DLD1 (cell line): ENCODE measurements around the gene G3BP2.
"Not testable (repeated sequence)": the region's sequence is repeated elsewhere in the genome, so short reads cannot be mapped to it uniquely, and the experiment has no call there.

Source experiments
- in situ Hi-C: cut with HindIII; loops from 2 replicates; pipeline ENCODE4 v1.10.0; 2017; ENCODE audit warnings: low sequenced_read_pairs

Gene G3BP2

DNA sequence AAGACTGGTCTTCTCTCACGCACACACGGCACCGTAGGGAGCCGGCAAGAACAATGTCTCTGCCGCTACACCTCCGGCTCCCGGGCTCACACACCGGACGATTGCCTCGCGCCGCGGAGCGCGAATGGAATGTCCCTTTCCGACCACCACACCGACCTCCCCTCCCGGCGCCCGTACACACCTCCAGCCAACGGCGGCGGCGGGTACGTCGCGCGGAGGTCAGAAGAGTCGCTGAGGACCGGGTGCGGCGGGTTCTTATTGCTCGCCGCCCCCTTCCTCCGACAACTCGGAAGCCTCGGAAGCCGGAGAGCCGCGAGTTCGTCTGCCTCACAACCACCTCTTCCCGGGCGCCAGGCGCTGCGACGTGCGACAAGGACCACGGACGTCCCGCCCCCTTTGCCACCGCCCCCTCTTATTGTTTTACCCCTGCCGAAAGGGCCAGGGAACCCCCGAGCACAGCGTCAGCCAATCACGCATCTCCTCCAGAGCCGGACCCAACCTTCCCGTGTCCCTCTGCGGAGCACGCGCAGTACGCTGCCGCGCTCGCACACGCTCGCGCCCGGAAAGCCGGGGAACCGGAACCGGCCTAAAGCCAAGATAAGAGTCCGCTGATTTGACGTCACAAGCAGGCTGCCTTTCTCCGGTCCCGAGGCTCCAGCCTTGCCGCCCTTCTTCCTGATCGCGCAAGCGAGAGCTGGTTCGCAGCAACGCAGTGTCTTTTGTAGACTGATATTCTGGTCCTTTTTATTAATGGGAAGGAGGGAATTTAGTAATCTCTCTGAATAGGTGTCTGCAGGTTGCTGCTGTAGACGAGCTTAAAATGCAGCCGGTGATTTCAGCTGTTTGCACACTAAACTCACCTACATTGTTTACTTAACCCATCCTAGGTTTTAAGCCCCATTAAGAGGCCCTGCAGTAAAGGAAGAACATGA, at the start of gene G3BP2:
G3BP2 (minus strand) TSS at position 385 of the 932 bp plus-strand sequence. CDS start 11,386 bp downstream, outside the sequence.
- in situ Hi-C loops = loop anchor here (5.0 kb wide), 1 partner anchor 41 kb away; the partner anchor contains the start of gene CDKL2

DNA sequence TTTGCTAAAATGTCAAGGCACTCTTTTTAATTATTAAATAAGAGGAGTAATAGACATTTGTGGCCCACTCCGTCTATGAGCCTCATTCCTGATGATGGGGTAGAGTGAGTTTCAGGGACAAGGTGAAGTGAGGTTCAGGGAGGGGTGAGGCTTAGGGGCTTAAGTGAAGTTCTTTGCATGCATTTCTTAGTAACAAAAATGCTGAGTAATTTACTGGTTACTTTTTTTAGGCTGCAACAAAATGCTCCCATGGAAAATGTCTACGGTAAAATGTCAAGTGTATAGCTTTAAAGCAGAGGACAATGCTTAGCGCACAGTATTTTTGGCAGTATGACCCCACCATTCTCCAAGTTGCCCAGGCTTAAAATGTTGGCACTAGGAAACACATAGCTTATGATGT, 49.2 kb upstream of the G3BP2 start:
- in situ Hi-C loops = no loop called here

DNA sequence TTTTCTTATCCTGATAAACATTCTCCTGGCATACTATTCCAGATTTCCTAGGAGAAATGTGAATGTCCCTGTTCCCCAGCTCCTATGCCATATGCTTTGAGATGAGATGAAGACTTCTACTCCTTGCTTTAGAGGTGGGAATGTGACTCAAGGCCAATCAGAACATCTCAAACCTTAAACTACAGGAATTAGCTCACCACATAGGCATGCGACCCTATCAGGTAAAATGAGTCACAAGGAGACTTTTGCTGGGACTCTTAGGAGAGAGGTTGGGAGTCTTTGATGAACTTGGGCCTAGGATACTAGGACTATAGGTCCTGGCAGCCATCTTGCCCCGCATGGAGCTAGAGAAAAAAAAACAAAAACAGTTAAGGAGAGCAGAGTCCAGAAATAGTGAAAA, 45.3 kb upstream of the G3BP2 start:
- in situ Hi-C loops = no loop called here

DNA sequence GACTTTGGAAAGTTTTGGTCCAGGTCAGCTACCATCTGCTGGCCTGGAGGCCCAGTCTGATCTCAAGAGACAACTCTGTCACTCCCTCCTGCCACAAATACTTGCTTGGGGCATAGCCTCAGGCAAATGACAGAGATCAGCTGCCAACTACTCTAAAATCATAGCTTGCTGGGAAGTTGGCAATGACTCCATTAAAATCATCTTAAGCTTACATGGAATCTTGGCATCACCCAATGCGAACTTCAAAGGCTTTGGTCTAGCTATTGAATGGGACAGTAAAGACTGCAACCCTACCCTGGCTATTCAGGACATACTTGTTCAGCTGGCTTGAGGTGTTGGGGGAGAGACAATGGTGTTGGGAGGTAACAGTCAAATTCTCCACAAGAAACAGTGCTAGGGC, 44.2 kb upstream of the G3BP2 start:
- in situ Hi-C loops = no loop called here

DNA sequence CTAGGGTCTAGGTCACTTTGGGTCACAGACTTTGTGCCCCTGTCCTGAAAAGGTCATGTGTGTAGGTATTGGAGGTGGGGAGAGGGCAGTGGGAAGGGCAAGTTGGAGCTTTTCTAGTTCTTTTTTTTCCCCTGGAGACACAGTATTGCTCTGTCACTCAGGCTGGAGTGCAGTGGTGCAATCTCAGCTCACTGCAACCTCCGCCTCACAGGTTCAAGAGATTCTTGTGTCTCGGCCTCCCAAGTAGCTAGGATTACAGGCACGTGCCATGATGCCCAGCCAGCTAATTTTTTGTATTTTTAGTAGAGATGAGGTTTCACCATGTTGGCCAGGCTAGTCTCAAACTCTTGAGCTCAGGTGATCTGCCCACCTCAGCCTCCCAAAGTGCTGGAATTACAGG, 42.8 kb upstream of the G3BP2 start:
- in situ Hi-C loops = not testable (repeated sequence)

DNA sequence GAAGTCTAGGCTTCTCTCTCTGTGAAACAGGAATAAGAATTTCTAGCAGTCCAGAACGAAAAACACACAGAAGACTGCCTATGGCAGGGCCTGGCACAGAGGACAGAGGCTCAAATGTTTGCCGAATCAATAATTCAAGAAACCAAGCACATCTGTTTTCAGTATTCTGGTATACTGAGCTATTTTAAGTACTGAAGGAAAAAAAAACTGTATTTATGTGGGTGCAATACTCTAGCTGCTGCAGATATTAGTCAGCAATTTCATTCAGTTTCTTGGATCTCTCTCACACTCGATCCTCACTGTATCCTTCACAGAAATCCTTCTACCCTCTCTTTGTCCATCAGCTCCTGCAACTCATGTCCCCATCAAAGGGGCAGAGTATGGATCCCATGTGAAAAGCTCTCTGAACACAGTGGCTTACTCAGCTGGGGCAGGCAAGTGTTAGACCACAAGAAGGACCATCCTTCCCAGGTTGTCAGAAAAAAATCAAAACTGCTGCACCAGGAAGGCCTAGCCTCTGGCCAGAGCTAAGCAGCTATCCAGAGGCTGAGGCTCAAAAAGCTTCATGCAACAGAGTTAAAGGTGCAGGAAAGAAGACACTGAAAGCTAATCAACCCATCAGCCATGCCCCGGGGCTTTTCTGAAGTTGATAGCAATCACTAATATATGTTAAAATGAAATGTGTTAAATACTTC, 42.0 kb upstream of the G3BP2 start:
- in situ Hi-C loops = no loop called here

DNA sequence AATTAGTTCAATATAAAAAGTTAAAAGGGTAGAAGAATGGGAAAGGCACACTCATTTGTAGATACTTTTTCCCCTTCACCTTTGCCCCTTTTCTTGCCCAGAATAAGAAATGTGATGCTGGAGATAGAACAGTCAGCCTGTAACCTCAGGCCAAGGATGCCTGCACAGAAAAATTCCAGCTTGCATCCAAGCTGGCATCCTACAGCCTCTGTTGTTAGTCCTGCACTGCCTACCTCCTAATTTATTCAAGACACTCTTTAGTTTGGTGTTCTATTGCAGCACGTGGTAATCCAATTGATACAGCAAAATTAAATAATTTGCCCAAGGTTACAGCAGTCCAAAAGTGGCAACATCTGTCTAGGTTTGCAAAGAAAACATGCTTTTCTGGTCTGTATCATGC, 41.5 kb upstream of the G3BP2 start:
- in situ Hi-C loops = no loop called here

DNA sequence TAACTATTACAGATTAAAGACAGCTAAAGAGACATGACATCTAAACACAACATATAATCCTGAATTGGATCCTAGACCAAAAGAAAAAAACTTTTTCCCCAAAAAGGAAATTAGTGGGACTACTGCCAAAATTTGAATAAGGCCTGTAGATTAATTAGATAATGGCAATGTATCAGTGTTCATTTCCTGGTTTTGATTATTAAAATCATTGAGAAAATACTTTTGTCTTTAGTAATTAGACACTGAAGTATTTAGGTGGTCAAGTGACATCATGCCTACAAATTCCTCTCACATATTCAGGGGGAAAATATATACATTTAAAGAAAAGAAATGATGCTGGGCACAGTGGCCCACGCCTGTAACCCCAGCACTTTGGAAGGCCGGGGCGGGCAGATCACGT, 40.8 kb upstream of the G3BP2 start:
- in situ Hi-C loops = no loop called here

DNA sequence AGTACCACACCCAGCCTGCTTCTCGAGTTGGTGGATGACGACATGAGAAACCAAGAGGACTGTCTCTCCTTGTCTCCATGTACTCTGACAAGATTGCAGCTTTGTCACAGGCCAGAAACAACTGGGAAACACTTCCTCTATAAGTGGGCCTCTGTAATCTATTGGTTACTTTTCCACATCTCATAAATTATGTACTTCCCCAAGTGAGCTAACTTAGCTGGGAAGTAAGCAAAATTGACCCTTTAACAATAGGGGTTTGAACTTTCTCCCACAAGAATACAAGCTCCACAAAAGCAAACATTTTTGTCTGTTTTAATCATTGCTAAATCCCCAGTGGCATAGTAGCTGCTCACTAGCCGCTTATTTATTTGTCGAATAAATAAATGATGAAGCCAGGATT, 37.0 kb upstream of the G3BP2 start:
- in situ Hi-C loops = no loop called here

DNA sequence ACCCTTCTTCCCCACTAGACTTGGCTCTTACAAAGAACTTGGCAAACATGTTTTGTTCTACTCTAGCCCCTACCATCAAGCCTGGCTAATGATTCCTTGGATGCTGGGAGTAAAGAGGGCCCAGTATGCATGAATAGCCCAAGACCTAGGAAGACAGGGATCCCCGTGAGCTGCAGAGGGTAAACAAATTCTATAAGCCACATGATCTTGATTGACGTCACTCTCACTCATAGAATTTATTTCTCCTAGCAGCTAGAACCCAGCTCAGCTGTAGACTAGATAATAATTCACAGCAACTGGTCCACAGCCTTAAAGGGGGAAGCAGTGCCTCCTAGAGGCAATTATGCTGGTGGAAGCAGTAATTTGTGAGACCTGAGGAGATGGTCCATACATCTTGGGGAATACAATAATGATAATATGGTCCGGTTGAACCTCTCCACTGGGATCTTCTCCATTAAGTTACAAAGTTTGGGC, 35.0 kb upstream of the G3BP2 start:
- in situ Hi-C loops = no loop called here

DNA sequence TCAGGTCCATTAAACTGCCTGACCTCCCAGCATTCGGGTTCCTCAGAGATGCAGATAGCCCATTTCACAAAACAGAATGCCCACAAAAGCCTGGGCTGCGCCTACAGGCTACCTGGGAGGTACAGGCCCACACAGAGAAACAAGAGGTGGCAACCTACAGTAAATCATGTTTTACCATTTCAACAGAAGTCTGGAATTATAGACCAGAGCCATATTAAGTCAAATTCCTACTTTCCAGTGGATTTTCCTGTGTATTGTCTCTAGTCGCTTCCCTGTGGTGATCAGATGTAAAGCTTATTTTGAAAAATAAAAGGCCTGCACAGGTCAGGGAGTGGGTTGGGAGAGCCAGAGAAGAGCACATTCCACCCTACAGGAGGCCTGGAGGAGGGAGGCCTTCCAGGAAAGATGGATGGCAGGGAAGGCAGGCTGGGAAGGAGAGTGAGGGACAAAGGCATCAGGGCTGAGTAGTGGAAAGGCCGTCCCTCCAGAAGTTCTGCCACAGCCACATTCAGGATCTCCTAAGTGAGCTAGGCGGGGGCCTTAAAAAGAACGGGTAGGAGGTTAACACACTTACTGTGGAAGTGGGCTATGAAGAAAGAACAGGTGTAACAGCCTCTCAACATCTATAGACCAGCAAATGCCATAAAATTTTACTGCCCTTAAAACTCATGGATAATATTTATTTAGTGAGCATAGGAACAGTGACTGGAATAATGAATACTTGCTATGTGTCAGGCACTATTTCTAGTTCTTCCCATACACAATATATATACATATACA, 32.2 kb upstream of the G3BP2 start:
- in situ Hi-C loops = no loop called here

DNA sequence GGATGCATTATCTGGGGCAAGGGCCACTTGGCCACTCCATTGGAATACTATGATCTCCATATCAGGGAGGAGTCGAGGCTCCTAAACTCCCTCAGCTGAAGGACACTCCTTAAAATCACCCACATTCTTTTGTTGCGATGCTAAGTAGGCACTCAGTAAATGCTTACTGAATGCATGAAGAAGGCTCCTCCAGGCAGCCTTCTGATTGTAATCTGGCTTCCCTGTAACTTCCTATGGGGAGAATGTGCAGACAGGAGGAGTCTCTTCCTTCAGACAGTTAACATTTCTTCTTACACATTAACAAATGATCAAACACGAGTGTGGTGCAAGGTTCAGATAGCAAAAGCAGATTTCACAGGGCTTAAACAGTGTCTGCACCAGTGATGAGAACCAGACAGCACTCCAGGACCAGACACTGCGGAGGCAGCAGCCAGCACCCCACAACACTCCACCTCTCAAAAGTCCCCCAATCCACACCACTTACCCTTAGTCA, 29.8 kb upstream of the G3BP2 start:
- in situ Hi-C loops = no loop called here

DNA sequence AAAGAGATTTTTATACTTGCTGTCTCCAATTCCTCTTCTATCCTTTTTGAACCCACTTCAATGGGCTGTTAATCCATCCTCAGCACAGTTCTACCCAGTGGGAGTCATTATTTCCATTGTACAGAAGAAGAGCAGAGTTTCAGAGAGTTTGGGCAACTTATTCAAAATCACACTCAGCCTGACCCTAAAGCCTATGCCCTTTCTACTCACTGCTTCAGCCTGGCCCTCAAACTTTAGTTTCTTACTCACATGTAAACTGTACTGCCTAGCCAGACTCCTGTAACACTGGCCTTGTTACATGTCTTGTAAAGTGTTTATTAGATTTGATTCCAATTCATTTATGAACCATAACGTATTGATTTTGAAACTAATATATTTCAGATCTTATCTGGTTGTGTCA, 26.1 kb upstream of the G3BP2 start:
- in situ Hi-C loops = no loop called here

DNA sequence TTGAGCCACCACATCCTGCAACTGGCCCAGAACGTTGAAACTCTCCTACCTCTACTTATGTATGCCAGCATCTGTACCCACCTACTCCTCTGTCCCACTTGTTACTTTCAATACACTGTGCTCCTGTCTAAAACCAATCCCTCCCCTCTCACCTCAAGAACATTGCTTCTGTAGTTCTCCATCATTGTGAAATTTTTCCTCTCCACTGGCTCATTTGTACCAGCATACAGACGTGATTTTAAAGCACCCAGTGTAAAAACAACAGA, 25.7 kb upstream of the G3BP2 start:
- in situ Hi-C loops = no loop called here

DNA sequence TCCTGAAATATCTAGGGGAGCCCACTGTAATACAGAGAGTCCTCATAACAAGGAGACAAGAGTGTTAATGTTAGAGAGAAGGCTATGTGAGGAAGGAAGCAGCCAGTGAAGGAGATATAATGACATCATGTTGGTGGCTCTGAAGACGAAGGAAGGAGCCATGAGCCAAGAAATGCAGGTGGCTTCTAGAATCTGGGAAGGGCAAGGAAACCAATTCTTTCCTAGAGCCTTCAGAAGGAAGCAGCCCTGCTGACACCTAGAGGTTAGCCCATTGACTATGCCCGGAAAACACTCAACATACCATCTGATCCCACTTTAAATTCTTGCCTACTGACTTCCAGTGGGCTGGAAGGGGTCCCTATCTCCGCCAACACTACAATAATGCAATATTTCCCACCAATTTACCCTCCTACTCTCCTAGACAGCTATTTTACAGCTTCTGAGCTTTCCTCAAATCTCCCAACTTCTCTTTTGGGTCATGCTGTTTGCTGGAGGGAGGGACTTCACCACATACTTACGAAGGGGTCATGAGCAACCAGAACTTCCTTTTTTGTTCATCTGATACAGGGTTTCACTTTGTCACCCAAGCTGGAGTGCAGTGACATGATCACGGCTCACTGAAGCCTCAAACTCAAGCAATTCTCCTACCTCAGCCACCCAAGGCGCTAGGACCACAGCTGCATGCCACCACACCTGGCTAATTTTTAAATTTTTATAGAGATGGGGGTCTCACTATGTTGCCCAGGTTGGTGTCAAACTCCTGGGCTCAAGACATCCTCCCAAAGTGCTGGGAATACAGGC, 25.2 kb upstream of the G3BP2 start:
- in situ Hi-C loops = no loop called here

DNA sequence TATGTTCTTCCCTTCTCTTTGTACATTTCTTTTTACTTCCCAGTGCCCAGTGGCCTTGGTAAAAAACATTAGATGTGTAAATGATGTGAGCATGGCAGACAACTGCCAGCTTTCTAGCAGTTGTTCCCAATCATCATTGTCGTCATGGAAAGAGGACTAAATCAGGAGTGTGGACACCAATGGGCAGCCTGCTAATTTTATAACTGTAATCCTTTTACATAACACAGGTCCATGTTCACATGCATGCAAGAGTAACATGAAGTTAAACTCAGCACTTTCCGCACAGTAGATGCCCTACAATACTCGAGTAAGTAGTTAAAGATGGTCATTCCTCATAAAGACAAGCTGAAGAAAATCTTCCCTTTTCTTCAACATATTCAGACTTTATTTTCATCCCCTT, 23.4 kb upstream of the G3BP2 start:
- in situ Hi-C loops = no loop called here

DNA sequence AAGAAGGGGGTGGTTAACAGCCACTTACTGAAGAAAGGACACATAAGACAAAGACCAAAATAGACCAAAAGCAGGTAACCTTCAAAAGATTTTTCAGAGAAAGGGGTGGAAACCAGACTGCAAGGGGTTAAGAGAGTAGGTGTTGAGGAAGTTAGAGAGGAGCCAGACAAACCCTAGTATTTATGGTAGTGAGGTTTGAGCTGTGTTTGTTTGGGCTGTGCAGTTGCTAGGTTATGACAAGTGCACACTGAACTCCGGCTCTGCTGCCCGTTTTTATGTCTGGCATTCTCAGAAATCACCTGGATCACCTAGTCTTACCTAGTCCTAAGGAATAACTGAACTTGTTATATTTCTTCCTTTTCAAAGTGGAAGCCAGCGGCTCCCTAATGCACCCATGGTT, 22.9 kb upstream of the G3BP2 start:
- in situ Hi-C loops = no loop called here

DNA sequence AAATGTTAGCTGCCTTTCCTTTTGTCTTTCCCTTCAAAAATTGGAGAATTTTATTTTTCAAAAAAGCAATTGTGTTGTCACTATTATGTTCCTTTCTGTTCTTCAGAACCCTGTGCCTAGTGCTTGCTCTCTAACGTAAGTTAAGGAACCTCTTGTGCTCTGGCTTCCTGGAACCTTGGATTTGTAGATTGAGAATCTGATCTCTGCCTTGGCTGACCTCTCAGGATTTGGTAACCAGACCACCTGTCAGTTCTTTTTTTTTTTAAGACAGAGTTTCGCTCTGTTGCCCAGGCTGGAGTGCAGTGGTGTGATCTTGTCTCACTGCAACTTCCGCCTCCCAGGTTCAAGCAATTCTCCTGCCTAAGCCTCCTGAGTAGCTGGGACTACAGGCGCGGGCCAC, 18.9 kb upstream of the G3BP2 start:
- in situ Hi-C loops = not testable (repeated sequence)

DNA sequence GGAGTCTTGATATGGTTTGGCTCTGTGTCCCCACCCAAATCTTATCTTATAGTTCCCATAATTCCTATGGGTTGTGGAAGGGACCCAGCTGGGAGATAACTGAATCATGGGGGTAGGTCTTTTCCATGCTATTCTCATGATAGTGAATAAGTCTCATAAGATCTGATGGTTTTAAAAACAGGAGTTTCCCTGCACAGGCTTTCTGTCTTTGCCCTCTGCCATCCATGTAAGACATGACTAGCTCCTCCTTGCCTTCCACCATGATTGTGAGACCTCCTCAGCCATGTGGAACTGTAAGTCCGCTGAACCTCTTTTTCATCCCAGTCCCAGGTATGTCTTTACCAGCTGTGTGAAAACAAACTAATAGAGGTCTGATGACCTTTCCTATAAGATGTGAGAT, 13.9 kb upstream of the G3BP2 start:
- in situ Hi-C loops = not testable (repeated sequence)

DNA sequence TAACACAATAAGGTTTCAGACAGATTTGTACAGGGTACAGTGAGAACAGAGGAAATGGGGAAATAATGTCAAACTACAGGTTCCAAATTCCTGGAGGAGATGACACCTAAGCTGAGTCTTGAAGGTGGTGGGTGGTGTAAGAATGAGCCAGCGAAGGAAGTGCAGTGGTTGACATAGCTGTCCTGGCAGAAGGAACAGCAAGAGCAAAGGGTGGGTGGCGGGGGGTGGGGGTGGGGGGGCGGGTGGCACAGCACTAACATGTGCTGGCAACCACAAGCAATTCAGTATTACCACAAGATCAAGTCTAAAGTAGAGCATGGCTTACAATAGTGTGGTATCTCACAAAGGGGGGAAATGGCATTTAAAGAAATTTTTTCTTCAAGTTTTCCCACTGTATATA, 13.1 kb upstream of the G3BP2 start:
- in situ Hi-C loops = no loop called here
